GM12875 (cell line): ENCODE results near the gene GPC2.

Experiments
- H3K4me3 ChIP-seq: one replicate; pipeline ENCODE4 v1.5.1; 2011; ENCODE audit warnings: low read depth, low read length, control low read depth
- TF ChIP-seq, protein P1 (sequence below): IDR thresholded peaks from 2 replicates; pipeline ENCODE4 v1.5.1; 2011; ENCODE audit warnings: low read depth, mild to moderate bottlenecking, control low read depth, inconsistent platforms, low read length, moderate library complexity, borderline replicate concordance; ENCODE audit not compliant: insufficient read depth

The GPC2 gene

DNA sequence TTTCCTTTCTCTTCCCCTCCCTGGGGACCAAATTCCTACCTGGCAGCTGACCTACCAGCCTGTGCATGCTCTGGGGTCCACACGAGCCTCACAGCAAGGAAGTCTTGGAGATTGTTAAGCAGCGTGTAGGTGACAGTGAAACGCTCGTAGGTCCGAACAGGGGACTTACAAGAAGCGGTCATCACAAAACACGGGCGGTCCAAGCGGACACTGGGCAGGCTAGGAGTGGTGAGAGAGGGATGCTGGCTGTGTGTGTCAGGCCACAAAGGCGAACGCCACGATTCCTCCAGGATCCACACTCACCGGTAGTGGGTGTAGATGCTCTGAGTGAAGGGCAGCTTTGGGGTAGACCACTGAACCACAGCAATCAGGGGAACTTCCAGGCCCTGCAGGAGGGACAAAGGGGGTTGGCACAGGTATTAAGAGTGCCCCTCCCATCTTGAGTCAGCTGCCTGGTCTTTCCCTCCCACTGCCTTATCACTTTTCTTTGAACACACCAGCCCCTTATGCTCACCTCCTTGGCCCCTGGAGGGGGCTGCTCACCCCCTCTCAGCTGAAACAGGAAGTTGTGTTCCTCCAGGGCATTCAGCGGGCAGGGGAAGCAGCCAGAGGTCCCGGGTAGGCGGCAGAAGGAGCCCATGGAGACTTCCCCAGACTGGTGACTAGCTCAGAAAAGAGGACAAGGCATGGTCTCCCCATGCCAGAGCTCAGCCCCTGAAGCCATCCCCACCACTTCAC, 20.7 kb downstream of the GPC2 start:
- no peak overlapping the region for H3K4me3 ChIP-seq

DNA sequence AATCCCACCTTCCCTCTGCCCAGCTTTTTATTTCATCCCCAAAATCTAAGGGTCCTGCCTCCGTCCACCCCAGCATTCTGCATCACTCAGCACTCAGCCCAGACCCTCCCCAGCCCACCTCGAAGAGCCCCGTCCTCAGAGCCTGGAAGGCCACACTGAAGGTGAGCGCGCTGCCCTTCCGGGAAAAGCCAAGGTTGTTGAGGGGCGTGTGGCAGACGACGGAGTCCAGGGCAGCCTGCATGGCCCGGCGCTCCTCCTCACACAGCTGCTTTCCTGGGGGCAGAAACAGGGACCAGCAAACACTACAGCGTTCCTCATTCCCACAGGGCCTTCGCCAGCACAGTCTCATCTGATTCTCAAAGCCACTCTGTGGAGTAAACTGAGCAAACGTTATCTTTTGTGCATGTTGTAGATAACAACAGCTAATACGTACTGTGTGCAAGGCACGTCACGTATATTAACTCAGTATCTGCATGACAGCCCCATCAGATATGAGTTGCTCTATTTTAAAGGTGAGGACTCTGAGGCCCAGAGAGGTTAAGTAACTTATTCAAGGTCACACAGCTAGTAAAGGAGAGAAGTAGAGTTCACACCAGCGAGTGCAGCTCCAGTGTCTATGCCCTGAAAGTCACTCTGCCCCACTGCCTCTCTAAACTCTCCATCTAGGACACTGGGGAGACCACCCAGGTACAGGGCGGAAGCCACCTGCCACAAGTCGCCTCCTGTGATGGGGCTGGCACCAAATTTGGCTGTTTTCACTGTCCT, 21.4 kb downstream of the GPC2 start:
- H3K4me3 ChIP-seq, result no peak overlapping the region
- TF ChIP-seq, protein P1, sequence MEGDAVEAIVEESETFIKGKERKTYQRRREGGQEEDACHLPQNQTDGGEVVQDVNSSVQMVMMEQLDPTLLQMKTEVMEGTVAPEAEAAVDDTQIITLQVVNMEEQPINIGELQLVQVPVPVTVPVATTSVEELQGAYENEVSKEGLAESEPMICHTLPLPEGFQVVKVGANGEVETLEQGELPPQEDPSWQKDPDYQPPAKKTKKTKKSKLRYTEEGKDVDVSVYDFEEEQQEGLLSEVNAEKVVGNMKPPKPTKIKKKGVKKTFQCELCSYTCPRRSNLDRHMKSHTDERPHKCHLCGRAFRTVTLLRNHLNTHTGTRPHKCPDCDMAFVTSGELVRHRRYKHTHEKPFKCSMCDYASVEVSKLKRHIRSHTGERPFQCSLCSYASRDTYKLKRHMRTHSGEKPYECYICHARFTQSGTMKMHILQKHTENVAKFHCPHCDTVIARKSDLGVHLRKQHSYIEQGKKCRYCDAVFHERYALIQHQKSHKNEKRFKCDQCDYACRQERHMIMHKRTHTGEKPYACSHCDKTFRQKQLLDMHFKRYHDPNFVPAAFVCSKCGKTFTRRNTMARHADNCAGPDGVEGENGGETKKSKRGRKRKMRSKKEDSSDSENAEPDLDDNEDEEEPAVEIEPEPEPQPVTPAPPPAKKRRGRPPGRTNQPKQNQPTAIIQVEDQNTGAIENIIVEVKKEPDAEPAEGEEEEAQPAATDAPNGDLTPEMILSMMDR, result no peak

More for the DNA sequence above, 20.7 kb downstream of the GPC2 start:
- TF ChIP-seq, protein P1, result no peak

DNA sequence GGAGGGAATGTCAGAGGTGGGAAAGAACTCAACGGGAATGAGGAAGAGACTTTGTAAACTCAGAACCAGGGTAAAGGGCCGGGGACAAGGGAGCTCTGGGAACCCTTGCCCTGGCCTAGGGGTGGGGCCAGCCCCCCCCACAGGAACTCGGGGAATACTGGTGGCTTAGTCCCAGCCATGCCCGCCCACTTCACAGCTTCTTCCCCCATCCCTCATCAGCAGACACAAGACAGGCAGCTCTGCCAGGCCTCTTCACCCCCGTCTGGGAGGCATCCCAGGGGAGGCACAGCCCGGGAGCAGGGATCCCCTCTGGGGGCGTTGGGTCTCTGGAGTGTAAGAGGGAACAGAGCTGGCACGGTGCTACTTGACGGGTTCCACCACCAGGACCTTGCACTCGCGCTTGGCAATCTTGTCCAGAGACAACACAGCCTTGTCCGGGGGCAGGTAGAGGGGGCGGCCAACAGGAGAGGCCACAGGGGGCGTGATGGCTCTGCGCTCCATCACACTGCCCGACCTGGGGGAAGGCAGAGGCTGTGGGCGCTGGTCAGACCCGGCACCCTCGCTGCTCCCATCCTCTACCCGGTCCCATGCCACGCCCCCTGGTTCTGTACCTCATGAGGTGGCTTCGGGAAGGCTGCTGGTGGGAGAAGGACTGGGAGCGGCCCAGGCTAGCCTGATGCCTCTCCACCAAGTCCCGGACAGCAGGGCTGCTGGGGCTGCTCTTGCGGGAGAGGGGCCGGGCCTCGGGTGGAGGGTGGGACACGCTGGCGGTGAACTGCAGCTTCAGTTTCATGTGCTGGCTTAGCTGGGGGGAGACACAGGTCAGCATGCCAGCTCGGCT, 22.3 kb downstream of the GPC2 start:
- no peak overlapping the region for H3K4me3 ChIP-seq
- TF ChIP-seq, protein P1, result no peak

DNA sequence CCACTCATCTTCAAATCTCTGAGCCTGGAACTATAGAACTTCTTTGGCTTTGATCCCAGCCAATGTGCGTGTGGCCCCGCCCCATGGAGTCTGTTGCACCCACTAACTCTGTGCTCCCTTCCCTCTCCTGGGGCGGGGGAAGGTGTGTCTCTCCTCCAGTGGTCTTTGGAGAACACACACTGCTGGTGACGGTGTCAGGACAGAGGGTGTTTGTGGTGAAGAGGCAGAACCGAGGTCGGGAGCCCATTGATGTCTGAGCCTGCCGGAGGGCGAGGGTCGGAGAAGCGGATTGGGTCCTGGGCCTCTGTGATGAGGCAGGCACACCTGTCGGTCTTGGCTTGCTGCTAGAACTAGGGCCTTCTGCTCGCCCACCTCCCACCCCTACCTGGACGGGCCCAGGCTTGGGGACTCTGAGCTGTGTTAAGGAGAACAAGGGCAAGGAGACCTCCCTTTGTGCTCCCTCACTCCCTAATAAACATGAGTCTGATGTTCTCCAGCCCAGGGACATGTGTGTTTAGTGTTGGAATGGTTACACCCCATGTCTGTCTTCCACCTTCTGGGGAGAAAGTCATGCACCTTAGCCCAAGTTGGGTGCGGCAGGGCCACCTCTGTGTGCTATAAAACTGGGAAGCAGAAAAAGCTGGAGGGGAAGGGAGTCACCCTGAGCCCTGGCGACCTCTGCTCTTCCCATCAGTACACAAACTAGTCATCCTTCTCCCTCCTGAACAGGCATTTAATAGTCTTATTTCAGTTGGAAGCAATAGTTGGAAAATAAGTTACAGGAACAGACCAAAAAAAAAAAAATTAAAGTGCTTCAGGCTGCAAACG, 23.3 kb downstream of the GPC2 start:
- TF ChIP-seq, protein P1, result no peak

DNA sequence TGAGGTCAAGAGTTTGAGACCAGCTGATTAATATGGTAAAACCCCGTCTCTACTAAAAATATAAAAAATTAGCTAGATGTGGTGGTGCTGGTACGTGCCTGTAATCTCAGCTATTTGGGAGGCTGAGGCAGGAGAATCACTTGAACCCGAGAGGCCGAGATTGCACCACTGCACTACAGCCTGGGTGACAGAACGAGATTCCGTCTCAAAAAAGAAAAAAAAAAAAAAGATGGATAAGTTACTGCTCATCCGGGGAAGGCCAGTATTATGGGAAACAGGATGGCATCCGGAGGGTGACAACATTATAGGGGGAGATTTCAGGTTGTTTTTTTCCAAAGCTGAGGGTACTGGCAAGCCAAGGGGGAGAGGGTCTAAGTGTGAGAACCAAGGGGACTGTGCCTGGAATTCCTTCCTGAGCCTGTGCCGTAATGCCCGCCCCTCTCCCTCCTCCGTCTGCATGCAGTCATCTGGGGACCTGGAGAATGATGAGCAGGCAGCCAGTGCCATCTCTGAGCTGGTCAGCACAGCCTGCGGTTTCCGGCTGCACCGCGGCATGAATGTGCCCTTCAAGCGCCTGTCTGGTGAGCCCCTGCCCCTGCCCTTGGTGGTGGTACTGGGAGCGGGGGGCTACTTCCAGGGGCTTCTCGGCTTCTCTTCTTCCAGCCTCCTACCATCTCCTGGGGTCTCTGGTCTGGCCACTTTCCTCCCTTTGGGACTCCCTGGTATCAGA, 24.1 kb downstream of the GPC2 start:
- TF ChIP-seq, protein P1, result no peak
- no peak overlapping the region for H3K4me3 ChIP-seq

More for the DNA sequence above, 23.3 kb downstream of the GPC2 start:
- H3K4me3 ChIP-seq, result no peak overlapping the region

DNA sequence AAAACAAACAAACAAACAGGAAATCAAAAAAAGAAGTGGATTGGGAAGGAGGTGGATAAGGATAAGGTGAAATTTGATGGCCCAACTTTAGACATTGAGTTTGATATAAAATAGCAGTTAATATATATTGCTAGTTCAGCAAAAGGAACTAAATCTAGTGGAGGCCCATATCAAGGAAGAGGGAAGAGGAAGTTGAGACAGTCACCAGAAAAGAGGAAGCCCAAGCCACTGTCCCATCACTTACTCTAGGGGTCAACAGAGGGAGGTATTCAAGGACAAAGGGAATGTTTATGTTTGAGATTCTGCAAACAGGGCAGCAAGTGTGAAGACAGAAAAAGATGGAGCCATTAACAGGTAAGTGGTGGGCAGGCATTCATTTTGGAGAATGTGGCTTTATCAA, 24.8 kb downstream of the GPC2 start:
- no peak overlapping the region for H3K4me3 ChIP-seq
- TF ChIP-seq, protein P1, result no peak
